Karpas-422 (cell line): ENCODE results near the gene TRPM2. TPM values are rescaled to one million over a fixed set of nuclear protein-coding genes. Genes with fewer than 3 reads are reported as not detected.

Experiments used
- DNase-seq: peaks from one replicate; pipeline ENCODE4 v3.0.0-alpha.2; 2015
- H2AFZ ChIP-seq: fragments of 200-600 bp; sonication (generic); 2 replicates; pipeline ENCODE4 v1.6.1; 2014; ENCODE audit warnings: antibody characterized with exemption, low read length, mixed read lengths
- H3K27ac ChIP-seq: fragments of 200-600 bp; sonication (generic); 2 replicates; pipeline ENCODE4 v1.5.1; 2014; ENCODE audit warnings: mild to moderate bottlenecking, low read length, moderate library complexity
- H3K27me3 ChIP-seq: fragments of 200-600 bp; sonication (generic); 2 replicates; pipeline ENCODE4 v1.6.1; 2014; ENCODE audit warnings: low read length, mixed read lengths
- H3K36me3 ChIP-seq: fragments of 200-600 bp; sonication (generic); 2 replicates; pipeline ENCODE4 v1.6.1; 2014; ENCODE audit warnings: low read length, mixed read lengths; ENCODE audit not compliant: insufficient read depth
- H3K4me1 ChIP-seq: fragments of 200-600 bp; sonication (generic); 2 replicates; pipeline ENCODE4 v1.6.1; 2014; ENCODE audit warnings: mild to moderate bottlenecking, low read length, mixed read lengths
- H3K4me2 ChIP-seq: fragments of 200-600 bp; sonication (generic); 2 replicates; pipeline ENCODE4 v1.6.1; 2014; ENCODE audit warnings: low read length, low read depth, mild to moderate bottlenecking; ENCODE audit not compliant: poor library complexity, severe bottlenecking
- H3K4me3 ChIP-seq: fragments of 200-600 bp; sonication (generic); 2 replicates; pipeline ENCODE4 v1.5.1; 2014; ENCODE audit warnings: mild to moderate bottlenecking, antibody characterized with exemption, low read length, mixed read lengths
- H3K79me2 ChIP-seq: fragments of 200-600 bp; sonication (generic); 2 replicates; pipeline ENCODE4 v1.6.1; 2014; ENCODE audit warnings: mild to moderate bottlenecking, low read length, mixed read lengths
- H3K9ac ChIP-seq: fragments of 200-600 bp; sonication (generic); 2 replicates; pipeline ENCODE4 v1.6.0; 2014; ENCODE audit warnings: low read length
- H3K9me2 ChIP-seq: fragments of 200-600 bp; sonication (generic), shearing (Covaris generic); replicated peaks from 2 replicates; pipeline ENCODE4 v1.6.0; 2014; ENCODE audit warnings: mild to moderate bottlenecking, low read length, moderate library complexity; ENCODE audit not compliant: insufficient read depth
- H3K9me3 ChIP-seq: fragments of 300-700, 200-600 bp; sonication (generic); 2 replicates; pipeline ENCODE4 v1.6.1; 2014; ENCODE audit warnings: low read length, mixed read lengths
- H4K20me1 ChIP-seq: fragments of 200-600 bp; sonication (generic); 2 replicates; pipeline ENCODE4 v1.6.1; 2014; ENCODE audit warnings: mild to moderate bottlenecking, antibody characterized with exemption, low read length, low read depth; ENCODE audit not compliant: insufficient read depth
- total RNA-seq: library from RNA; depleted of rRNA; stranded (reverse); fragments of >200 nt; shearing (Covaris generic); gene quantifications from 2 replicates; pipeline ENCODE4 v1.2.3, GENCODE V29; 2014; ENCODE audit warnings: low replicate concordance

Gene TRPM2
- total RNA-seq, 1 experiment from 2014 or later = not detected

DNA sequence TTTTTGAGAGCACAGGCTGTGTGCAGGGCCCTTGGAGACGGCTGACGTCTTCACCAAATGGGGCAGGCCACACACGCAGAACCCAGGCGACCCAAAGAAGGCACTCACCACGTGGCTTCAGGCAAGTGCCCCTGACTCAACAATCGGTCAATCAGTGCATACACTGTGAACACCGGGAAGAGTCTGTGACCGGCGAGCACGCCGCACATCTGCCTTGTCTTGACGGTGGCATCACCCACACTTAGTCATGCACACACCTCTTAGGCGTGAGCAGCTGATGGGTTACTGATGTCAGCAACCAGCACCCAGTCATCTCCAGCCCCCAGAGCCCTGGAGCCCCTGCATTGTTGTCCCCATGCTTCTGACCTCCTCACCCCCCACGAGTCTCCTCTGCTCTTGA is 97.0 kb downstream of the TRPM2 start:
- DNase-seq = no peak
- Histone ChIP-seq H3K4me2 (no peak overlapping the region), H3K4me3 (no peak overlapping the region), H3K27ac (no peak overlapping the region), H3K9me3 (peaks cover 7% of the 10 kb centered on the region), H3K4me1 (no peaks in the 10 kb centered on the region), H2AFZ (no peak overlapping the region), H4K20me1 (no peaks in the 10 kb centered on the region), H3K27me3 (no peaks in the 10 kb centered on the region), H3K9me2 (no peaks in the 10 kb centered on the region), H3K79me2 (no peaks in the 10 kb centered on the region), H3K9ac (no peak overlapping the region), H3K36me3 (no peaks in the 10 kb centered on the region)

DNA sequence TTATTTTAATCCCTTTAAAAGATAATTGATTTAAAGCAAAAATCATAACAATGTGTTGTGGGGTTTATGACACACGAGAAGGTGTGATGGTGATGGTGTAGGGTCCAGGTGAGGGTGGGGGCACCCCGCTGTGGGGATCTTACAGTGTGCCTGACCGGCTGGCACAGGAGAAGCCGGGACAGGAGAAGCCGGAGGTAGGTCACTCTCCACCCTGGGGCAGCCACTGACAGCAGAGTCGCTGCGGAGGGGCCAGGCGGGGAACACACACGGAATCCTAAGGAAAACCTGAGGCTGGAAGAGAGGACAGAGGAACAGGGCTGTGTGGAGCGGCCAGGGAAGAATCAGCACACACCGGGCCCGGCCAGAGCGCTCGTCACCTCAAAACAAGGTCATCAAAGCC is 97.6 kb downstream of the TRPM2 start:
- Histone ChIP-seq H3K27me3 (no peaks in the 10 kb centered on the region), H3K4me3 (no peak overlapping the region), H3K4me2 (no peak overlapping the region), H2AFZ (no peak overlapping the region), H3K79me2 (no peaks in the 10 kb centered on the region), H3K4me1 (no peaks in the 10 kb centered on the region), H3K9me2 (no peaks in the 10 kb centered on the region), H3K36me3 (no peaks in the 10 kb centered on the region), H3K27ac (no peak overlapping the region), H3K9ac (no peak overlapping the region), H4K20me1 (no peaks in the 10 kb centered on the region), H3K9me3 (peaks cover 7% of the 10 kb centered on the region)
- no peak for DNase-seq

- no peaks in the 10 kb centered on the region for H3K27me3 ChIP-seq
- H3K4me3 ChIP-seq = no peak overlapping the region
- H2AFZ ChIP-seq = no peak overlapping the region
- H3K9me2 ChIP-seq = no peaks in the 10 kb centered on the region
- H3K9ac ChIP-seq = no peak overlapping the region
- H3K4me2 ChIP-seq = no peak overlapping the region
- H3K9me3 ChIP-seq = peaks cover 7% of the 10 kb centered on the region
- no peaks in the 10 kb centered on the region for H3K36me3 ChIP-seq
- no peaks in the 10 kb centered on the region for H3K79me2 ChIP-seq
- no peak overlapping the region for H3K27ac ChIP-seq
- DNase-seq = no peak
- H4K20me1 ChIP-seq = no peaks in the 10 kb centered on the region
- H3K4me1 ChIP-seq = no peaks in the 10 kb centered on the region
Observed at GRCh38 chr21:44453120-44453519, 99.7 kb downstream of the TRPM2 start.

- no peaks in the 10 kb centered on the region for H3K36me3 ChIP-seq
- H3K4me3 ChIP-seq = no peak overlapping the region
- H3K79me2 ChIP-seq = no peaks in the 10 kb centered on the region
- no peaks in the 10 kb centered on the region for H3K9me2 ChIP-seq
- no peaks in the 10 kb centered on the region for H3K27me3 ChIP-seq
- H2AFZ ChIP-seq = no peak overlapping the region
- no peak overlapping the region for H3K9ac ChIP-seq
- no peak overlapping the region for H3K4me2 ChIP-seq
- H3K27ac ChIP-seq = no peak overlapping the region
- no peaks in the 10 kb centered on the region for H3K4me1 ChIP-seq
- peaks cover 7% of the 10 kb centered on the region for H3K9me3 ChIP-seq
- H4K20me1 ChIP-seq = no peaks in the 10 kb centered on the region
- DNase-seq = no peak
Observed at GRCh38 chr21:44454058-44454457, 100.6 kb downstream of the TRPM2 start.

DNA sequence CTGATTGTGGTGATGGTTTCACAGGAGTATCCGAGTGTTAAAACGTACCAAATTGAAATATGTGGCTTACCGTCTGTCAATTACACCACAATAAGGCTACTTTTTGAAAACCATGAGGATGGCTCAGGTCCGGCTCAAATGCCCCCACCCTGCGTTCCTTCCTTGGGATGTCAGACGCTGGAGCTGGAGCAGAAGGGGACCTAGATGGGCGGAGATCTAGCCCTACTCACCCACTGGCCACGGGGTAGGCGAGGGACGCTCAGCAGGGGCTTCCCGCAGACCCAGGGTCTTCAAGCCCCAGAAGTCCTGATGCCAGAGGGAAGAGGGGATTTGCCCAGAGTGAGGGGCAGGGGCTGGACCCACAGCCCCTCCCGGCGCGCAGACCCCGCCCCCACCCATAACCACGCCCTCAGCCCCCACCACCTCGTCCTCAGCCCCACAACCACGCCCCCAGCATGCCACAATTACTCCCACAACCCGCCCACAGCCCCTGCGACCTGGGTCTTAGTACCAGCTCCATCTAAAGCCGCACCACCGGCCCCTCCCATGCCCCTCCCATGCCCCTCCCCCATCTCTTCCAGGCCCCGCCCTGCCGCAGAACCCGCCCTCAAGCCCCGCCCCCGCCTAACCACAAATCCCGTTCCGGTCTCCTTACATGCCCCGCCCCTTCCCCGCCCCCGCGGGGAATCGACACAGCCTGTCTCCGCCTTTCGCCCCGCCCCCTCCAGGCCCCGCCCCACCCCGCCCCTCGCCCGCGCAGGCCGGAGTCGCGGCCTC is 101.5 kb downstream of the TRPM2 start, which contains the start of gene LRRC3:
Gene LRRC3 (plus strand): TSS at position 764 of the 777 bp plus-strand sequence. CDS start 1,135 bp downstream, outside the sequence.
- no peaks in the 10 kb centered on the region for H4K20me1 ChIP-seq
- no peaks in the 10 kb centered on the region for H3K9me2 ChIP-seq
- no peak within 1 kb of the TSS for H3K4me2 ChIP-seq
- H3K27ac ChIP-seq = no peak within 1 kb of the TSS
- no peaks in the 10 kb centered on the region for H3K4me1 ChIP-seq
- H3K36me3 ChIP-seq = no peaks in the 10 kb centered on the region
- H3K79me2 ChIP-seq = no peaks in the 10 kb centered on the region
- H2AFZ ChIP-seq = no peak within 1 kb of the TSS
- DNase-seq = no peak
- H3K9me3 ChIP-seq = peaks cover 7% of the 10 kb centered on the region
- no peaks in the 10 kb centered on the region for H3K27me3 ChIP-seq
- no peak within 1 kb of the TSS for H3K4me3 ChIP-seq
- H3K9ac ChIP-seq = no peak within 1 kb of the TSS

DNA sequence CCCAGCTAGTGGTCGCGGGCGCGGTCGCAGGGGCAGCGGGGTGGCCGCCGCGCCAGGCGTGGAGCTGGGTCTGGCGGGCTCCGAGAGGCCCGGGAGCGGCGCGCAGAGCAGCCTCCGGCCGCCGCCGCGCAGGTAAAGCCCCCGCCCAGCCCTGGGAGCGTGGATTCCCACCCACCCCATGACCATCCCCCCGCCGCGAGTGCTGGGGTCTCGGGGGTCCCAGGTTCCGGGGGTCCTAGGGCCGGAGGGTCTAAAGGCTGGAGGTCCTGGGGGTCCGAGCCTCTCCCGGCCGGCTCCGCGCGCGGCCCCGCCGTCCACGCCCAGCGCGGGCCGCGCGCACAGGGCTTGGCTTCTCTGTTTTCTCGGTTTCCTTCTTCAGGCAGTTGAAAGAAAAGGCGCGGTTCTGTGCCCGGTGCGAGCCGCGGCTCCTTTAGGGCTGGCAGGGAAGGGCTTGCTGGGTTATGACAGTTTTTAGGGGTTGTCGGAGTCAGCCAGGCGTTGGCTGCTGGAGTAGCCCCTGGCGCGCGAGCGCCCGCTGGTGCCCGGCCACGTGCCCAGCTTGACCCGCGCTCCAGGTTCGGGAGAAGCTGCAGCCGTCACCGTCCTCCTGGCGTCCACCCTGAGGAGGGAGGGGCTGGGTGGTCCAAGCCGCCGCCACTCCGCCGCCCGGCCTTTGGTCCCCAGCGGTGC is 102.2 kb downstream of the TRPM2 start:
- peaks cover 7% of the 10 kb centered on the region for H3K9me3 ChIP-seq
- H3K4me1 ChIP-seq = no peaks in the 10 kb centered on the region
- H3K4me2 ChIP-seq = no peak overlapping the region
- H3K27me3 ChIP-seq = no peaks in the 10 kb centered on the region
- H4K20me1 ChIP-seq = no peaks in the 10 kb centered on the region
- no peaks in the 10 kb centered on the region for H3K79me2 ChIP-seq
- H3K9me2 ChIP-seq = no peaks in the 10 kb centered on the region
- no peak overlapping the region for H3K27ac ChIP-seq
- H2AFZ ChIP-seq = no peak overlapping the region
- H3K4me3 ChIP-seq = no peak overlapping the region
- H3K36me3 ChIP-seq = no peaks in the 10 kb centered on the region
- no peak overlapping the region for H3K9ac ChIP-seq
- DNase-seq = no peak

GRCh38 chr21:44456214-44456914 is 102.9 kb downstream of the TRPM2 start:
- Histone ChIP-seq H3K9me2 (no peaks in the 10 kb centered on the region), H3K27me3 (no peaks in the 10 kb centered on the region), H3K36me3 (no peaks in the 10 kb centered on the region), H3K9ac (no peak overlapping the region), H4K20me1 (no peaks in the 10 kb centered on the region), H3K9me3 (peaks cover 7% of the 10 kb centered on the region), H3K27ac (no peak overlapping the region), H3K79me2 (no peaks in the 10 kb centered on the region), H3K4me2 (no peak overlapping the region), H3K4me1 (no peaks in the 10 kb centered on the region), H2AFZ (no peak overlapping the region), H3K4me3 (no peak overlapping the region)
- no peak for DNase-seq
